MCF 10A (cell line): Measurements from ENCODE around the gene DYNLL1. TPM values are rescaled to one million over a fixed set of nuclear protein-coding genes. Genes with fewer than 3 reads are reported as not detected.
"Not testable (repeated sequence)": the region's sequence is repeated elsewhere in the genome, so short reads cannot be mapped to it uniquely, and the experiment has no call there.

Source experiments
- Bru-seq: library from RNA; stranded (reverse); fragments of 400-500 nt; gene quantifications from one replicate; lab custom pipeline; 2021; lab: Mats Ljungman, UMichigan
- BruChase-seq, 2 experiments: library from RNA; stranded (reverse); fragments of 400-500 nt; gene quantifications; one replicate each; lab custom pipeline; 2021; lab: Mats Ljungman, UMichigan
- BruUV-seq: library from RNA; stranded (reverse); fragments of 400-500 nt; replicated peaks from 2 replicates; lab custom pipeline; 2021; lab: Mats Ljungman, UMichigan
- CTCF ChIA-PET: fragments of 300-600 bp; sonication (Branson Sonifier 250); formaldehyde crosslinking; extraction: SDS; loops from one replicate; lab custom pipeline; 2021; ENCODE audit warnings: antibody characterized with exemption, inconsistent platforms; lab: Yijun Ruan, JAX
- POLR2A ChIA-PET: fragments of 300-600, 350-650 bp; sonication (Branson Sonifier 250); formaldehyde crosslinking; extraction: SDS; loops from one replicate; lab custom pipeline; 2020; ENCODE audit warnings: antibody characterized with exemption, inconsistent platforms; lab: Yijun Ruan, JAX
- DNase-seq: peaks from one replicate; pipeline ENCODE4 v3.0.0-alpha.2; 2018; ENCODE audit not compliant: unreplicated experiment
- H3K27ac Mint-ChIP-seq: one replicate; pipeline ENCODE4 v1.8.0; 2022; ENCODE audit warnings: mild to moderate bottlenecking, low read depth, mixed read lengths; ENCODE audit not compliant: unreplicated experiment
- H3K27me3 Mint-ChIP-seq: one replicate; pipeline ENCODE4 v1.8.0; 2022; ENCODE audit warnings: mixed read lengths; ENCODE audit not compliant: insufficient read depth, unreplicated experiment
- H3K36me3 Mint-ChIP-seq: one replicate; pipeline ENCODE4 v1.8.0; 2022; ENCODE audit warnings: mild to moderate bottlenecking, moderate library complexity, mixed read lengths; ENCODE audit not compliant: insufficient read depth, unreplicated experiment
- H3K4me1 Mint-ChIP-seq: one replicate; pipeline ENCODE4 v1.8.0; 2022; ENCODE audit warnings: mixed read lengths; ENCODE audit not compliant: insufficient read depth, unreplicated experiment
- H3K4me3 Mint-ChIP-seq: one replicate; pipeline ENCODE4 v1.8.0; 2022; ENCODE audit warnings: mild to moderate bottlenecking, moderate library complexity, mixed read lengths; ENCODE audit not compliant: unreplicated experiment
- H3K9me3 Mint-ChIP-seq: one replicate; pipeline ENCODE4 v1.8.0; 2022; ENCODE audit warnings: mixed read lengths; ENCODE audit not compliant: unreplicated experiment
- CTCF ChIP-seq: fragments of 200-600 bp; IDR thresholded peaks from one replicate; pipeline ENCODE4 v1.8.0; 2022; ENCODE audit warnings: antibody characterized with exemption, mild to moderate bottlenecking; ENCODE audit not compliant: unreplicated experiment
- intact Hi-C: fragments of 100-400 bp; cut with micrococcal nuclease; formaldehyde crosslinking; loops from 2 replicates; pipeline ENCODE4 v1.14.1; 2022
- long read RNA-seq: library from polyadenylated mRNA; stranded (forward); transcript quantifications from one replicate; pipeline ENCODE4 v2.0.0, GENCODE V29; 2022
- total RNA-seq: library from RNA; stranded (reverse); gene quantifications from 2 replicates; pipeline ENCODE4 v1.2.3, GENCODE V29; 2022

DYNLL1 gene
- total RNA-seq: 247 and 351 TPM in 2 replicates
- Bru-seq, nascent RNA: percentile 62 among the genes with signal in this experiment
- BruChase-seq, experiment 1, labeled RNA remaining after a 6-hour chase: percentile 82 among the genes with signal in this experiment
- percentile 68 among the genes with signal in this experiment for BruChase-seq, experiment 2, labeled RNA remaining after a 2-hour chase
- long read RNA-seq, transcript DYNLL1-202 (3 exons, 697 nt): minor isoform, 21 of 209 reads
- long read RNA-seq, transcript DYNLL1-201 (3 exons, 720 nt): major isoform, 176 of 209 reads
- long read RNA-seq, transcript DYNLL1-210 (1 exons, 670 nt): minor isoform, 6 of 209 reads
- long read RNA-seq, partial matches to known transcripts: 0 of 209 reads
- long read RNA-seq, other reads (novel, unspliced or antisense): 4 of 209 reads

DNA sequence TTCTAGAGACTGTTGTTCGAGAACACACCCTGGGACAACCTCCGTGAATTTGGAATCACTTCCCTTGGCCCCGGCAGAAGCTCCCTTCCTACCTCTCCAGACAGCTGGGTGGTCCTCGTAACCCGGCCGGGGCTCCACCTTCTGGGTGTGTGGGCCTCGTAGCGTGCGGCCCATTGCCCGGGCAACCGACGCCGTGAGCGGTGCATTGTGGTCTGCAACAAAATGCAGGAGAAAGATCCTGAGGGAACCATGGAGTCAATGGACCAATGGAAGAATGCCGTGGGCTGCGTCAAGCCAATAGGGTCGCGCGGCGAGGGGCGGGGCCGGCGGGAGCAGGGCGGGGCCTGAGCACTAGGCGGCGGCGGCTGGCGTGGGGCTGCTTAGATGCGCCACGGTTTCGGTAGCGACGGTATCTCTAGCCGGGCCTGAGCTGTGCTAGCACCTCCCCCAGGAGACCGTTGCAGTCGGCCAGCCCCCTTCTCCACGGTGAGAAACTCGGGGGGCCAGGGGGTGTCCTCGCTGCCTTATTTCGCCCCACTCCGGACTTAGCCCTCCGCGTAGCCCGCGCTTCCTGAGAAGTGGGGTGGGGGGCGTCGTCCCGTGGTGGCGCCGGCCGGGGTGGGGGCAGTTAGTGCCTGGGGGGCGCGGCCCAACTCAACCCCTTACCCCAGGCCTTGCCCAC lies at the start of gene DYNLL1:
TSS of gene DYNLL1 (plus strand) at position 383 of the 682 bp plus-strand sequence. CDS start 309 bp downstream, outside the sequence.
- BruUV-seq: no TSS peak
- Mint-ChIP-seq H3K27ac (peak within 1 kb of the TSS; percentile 86), H3K9me3 (no peaks in the 10 kb centered on the region), H3K4me1 (peaks cover 16% of the 10 kb centered on the region), H3K36me3 (peaks cover 50% of the 10 kb centered on the region), H3K4me3 (peak within 1 kb of the TSS; percentile 88), H3K27me3 (no peaks in the 10 kb centered on the region)
- POLR2A ChIA-PET: interaction anchor here (0.6 to 4.5 kb wide), 24 partner anchors 11 to 204 kb away, joined by 3 to 56 read pairs (median 4); partner anchors contain the start of genes COQ5, COX6A1, GATC and POP5
- no peak for TF ChIP-seq CTCF
- CTCF ChIA-PET: interaction anchor here (0.6 to 1.9 kb wide), 8 partner anchors 14 to 1658 kb away, joined by 3 to 5 read pairs (median 4); partner anchors contain the start of gene SRSF9
- DNase-seq: peak; percentile 97
- intact Hi-C loops: loop anchor here (1.0 to 2.0 kb wide), 2 partner anchors 27 to 39 kb away; partner anchors contain the start of genes RNF10 and SRSF9

DNA sequence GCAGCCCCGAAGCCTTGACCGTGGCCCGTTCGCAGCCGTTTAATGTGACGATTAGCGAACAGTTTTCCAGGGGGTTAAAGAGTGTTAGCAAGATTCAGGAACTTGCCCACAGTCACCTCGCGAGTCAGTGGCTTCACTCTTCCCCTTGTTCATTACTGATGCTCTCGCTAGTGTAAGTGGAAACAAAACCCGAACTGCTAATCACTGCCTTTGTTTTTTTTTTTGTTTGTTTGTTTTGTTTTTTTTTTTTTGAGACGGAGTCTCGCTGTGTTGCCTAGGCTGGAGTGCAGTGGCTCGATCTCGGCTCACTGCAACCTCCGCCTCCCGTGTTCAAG lies 49.1 kb upstream of the DYNLL1 start:
- H3K4me1 Mint-ChIP-seq, H3K9me3 Mint-ChIP-seq, H3K27me3 Mint-ChIP-seq, DNase-seq, intact Hi-C loops: not testable (repeated sequence)
- TSS peak; percentile 73 for BruUV-seq
- Mint-ChIP-seq H3K4me3 (peak overlapping the region; percentile 100), H3K27ac (peak overlapping the region; percentile 98), H3K36me3 (peaks cover 60% of the 10 kb centered on the region)
- ChIA-PET CTCF (interaction anchor here (0.6 to 4.7 kb wide), 6 partner anchors 17 to 90 kb away, joined by 3 to 22 read pairs (median 5); partner anchors contain the start of gene SRSF9), POLR2A (interaction anchor here (0.7 to 4.1 kb wide), 8 partner anchors 9 to 88 kb away, joined by 3 to 32 read pairs (median 6); partner anchors contain the start of genes COX6A1, DYNLL1 and SRSF9)

- DNase-seq: no peak
- CTCF ChIA-PET: interaction anchor here (0.6 to 4.7 kb wide), 11 partner anchors 19 to 793 kb away, joined by 3 to 22 read pairs (median 4); partner anchors contain the start of gene SRSF9
- Mint-ChIP-seq H3K27ac (peak overlapping the region; percentile 90), H3K9me3 (no peaks in the 10 kb centered on the region), H3K27me3 (no peaks in the 10 kb centered on the region), H3K4me1 (peaks cover 7% of the 10 kb centered on the region), H3K36me3 (peaks cover 64% of the 10 kb centered on the region), H3K4me3 (peak overlapping the region; percentile 100)
- no peak for TF ChIP-seq CTCF
- BruUV-seq: no TSS peak
- intact Hi-C loops: no loop called here
- POLR2A ChIA-PET: interaction anchor here (0.7 to 4.1 kb wide), 6 partner anchors 9 to 257 kb away, joined by 3 to 32 read pairs (median 6); partner anchors contain the start of gene SRSF9
These were observed 47.9 kb upstream of the DYNLL1 start for GRCh38 chr12:120447992-120448391.

DNA sequence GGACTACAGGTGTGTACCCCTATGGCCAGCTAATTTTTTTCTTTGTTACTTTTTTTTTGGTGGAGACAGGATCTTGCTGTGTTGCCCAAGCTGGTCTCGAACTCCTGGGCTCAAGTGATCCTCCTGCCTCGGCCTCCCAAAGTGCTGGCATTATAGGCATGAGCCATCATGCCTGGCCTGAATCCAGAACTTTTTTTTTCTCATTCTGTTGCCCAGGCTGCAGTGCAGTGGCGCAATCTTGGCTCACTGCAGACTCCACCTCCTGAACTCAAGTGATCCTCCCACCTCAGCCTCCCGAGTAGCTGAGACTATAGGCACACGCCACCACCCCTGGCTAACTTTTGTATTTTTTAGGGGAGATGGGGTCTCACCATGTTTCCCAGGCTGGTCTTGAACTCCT lies 43.4 kb upstream of the DYNLL1 start:
- POLR2A ChIA-PET: interaction anchor here (0.7 to 2.0 kb wide), 4 partner anchors 14 to 663 kb away, joined by 3 to 6 read pairs (median 4); partner anchors contain the start of gene COX6A1
- peak; percentile 68 for DNase-seq
- peaks cover 83% of the 10 kb centered on the region for H3K36me3 Mint-ChIP-seq
- intact Hi-C loops, H3K4me1 Mint-ChIP-seq, H3K9me3 Mint-ChIP-seq, H3K27ac Mint-ChIP-seq, H3K27me3 Mint-ChIP-seq, H3K4me3 Mint-ChIP-seq, BruUV-seq: not testable (repeated sequence)
- CTCF ChIA-PET: interaction anchor here (0.6 to 2.6 kb wide), 10 partner anchors 10 to 130 kb away, joined by 3 to 13 read pairs (median 6); partner anchors contain the start of gene SRSF9
